Activated T-helper 17 cell treated with anti-CD3 and anti-CD28 coated beads, Interleukin-2, amount 50 U/mL, for 72 hours (primary cell): ENCODE results near the gene FMO4. TPM values are rescaled to one million over a fixed set of nuclear protein-coding genes. Genes with fewer than 3 reads are reported as not detected.
"Not testable (repeated sequence)": the region's sequence is repeated elsewhere in the genome, so short reads cannot be mapped to it uniquely, and the experiment has no call there.

Source experiments
- ATAC-seq: fragments of 150-1000 bp; cut with Tn5 transposase; replicated peaks from 2 replicates; pipeline ENCODE4 v1.10.0; 2021; ENCODE audit warnings: mild to moderate bottlenecking, moderate library complexity
- H3K27ac Mint-ChIP-seq: one replicate; pipeline ENCODE4 v1.8.0; 2022; ENCODE audit warnings: mixed read lengths
- H3K27me3 Mint-ChIP-seq: one replicate; pipeline ENCODE4 v1.8.0; 2022; ENCODE audit warnings: mixed read lengths
- H3K36me3 Mint-ChIP-seq: one replicate; pipeline ENCODE4 v1.8.0; 2022; ENCODE audit warnings: low read depth, mild to moderate bottlenecking, mixed read lengths
- H3K4me1 Mint-ChIP-seq: one replicate; pipeline ENCODE4 v1.8.0; 2022; ENCODE audit warnings: mixed read lengths
- H3K4me3 Mint-ChIP-seq: one replicate; pipeline ENCODE4 v1.8.0; 2022; ENCODE audit warnings: mild to moderate bottlenecking, mixed read lengths
- H3K9me3 Mint-ChIP-seq: one replicate; pipeline ENCODE4 v1.8.0; 2022; ENCODE audit warnings: mixed read lengths
- total RNA-seq, 2 donors: library from RNA; stranded (reverse); gene quantifications; one replicate each; pipeline ENCODE4 v1.2.3, GENCODE V29; 2022

FMO4 gene
- total RNA-seq, result 1 to 10 TPM; 2.0 to 2.7 TPM

- Mint-ChIP-seq H3K4me3 (peak within 1 kb of the TSS; percentile 80), H3K27ac (peak within 1 kb of the TSS; percentile 87), H3K9me3 (no peaks in the 10 kb centered on the region), H3K36me3 (no peaks in the 10 kb centered on the region), H3K27me3 (no peaks in the 10 kb centered on the region), H3K4me1 (peaks cover 4% of the 10 kb centered on the region)
- ATAC-seq, result peak; percentile 100
Observed at GRCh38 chr1:171313835-171314320, at the start of gene FMO4. TSS of gene FMO4 (plus strand) at chr1:171314183. CDS start at chr1:171319826, 5,643 bp downstream.

- H3K36me3 Mint-ChIP-seq, result no peaks in the 10 kb centered on the region
- ATAC-seq, result no peak
- H3K4me3 Mint-ChIP-seq, result no peak overlapping the region
- peaks cover 9% of the 10 kb centered on the region for H3K27me3 Mint-ChIP-seq
- H3K9me3 Mint-ChIP-seq, result no peaks in the 10 kb centered on the region
- no peak overlapping the region for H3K27ac Mint-ChIP-seq
- no peaks in the 10 kb centered on the region for H3K4me1 Mint-ChIP-seq
Observed at GRCh38 chr1:171265686-171266085, 48.3 kb upstream of the FMO4 start.

- Mint-ChIP-seq H3K4me3 (no peak overlapping the region), H3K27me3 (peaks cover 20% of the 10 kb centered on the region), H3K36me3 (no peaks in the 10 kb centered on the region), H3K4me1 (no peaks in the 10 kb centered on the region), H3K9me3 (peaks cover 3% of the 10 kb centered on the region), H3K27ac (no peak overlapping the region)
- ATAC-seq, result no peak
Observed at GRCh38 chr1:171266930-171267329, 47.1 kb upstream of the FMO4 start.

GRCh38 chr1:171267391-171267790 is 46.6 kb upstream of the FMO4 start:
- H3K36me3 Mint-ChIP-seq, result no peaks in the 10 kb centered on the region
- H3K9me3 Mint-ChIP-seq, result peaks cover 3% of the 10 kb centered on the region
- peaks cover 20% of the 10 kb centered on the region for H3K27me3 Mint-ChIP-seq
- H3K4me3 Mint-ChIP-seq, result no peak overlapping the region
- no peak for ATAC-seq
- no peak overlapping the region for H3K27ac Mint-ChIP-seq
- H3K4me1 Mint-ChIP-seq, result no peaks in the 10 kb centered on the region

- Mint-ChIP-seq H3K9me3 (peaks cover 3% of the 10 kb centered on the region), H3K36me3 (no peaks in the 10 kb centered on the region), H3K27ac (no peak overlapping the region), H3K4me1 (no peaks in the 10 kb centered on the region), H3K27me3 (peaks cover 29% of the 10 kb centered on the region), H3K4me3 (no peak overlapping the region)
- ATAC-seq, result no peak
Observed at GRCh38 chr1:171270806-171271205, 43.2 kb upstream of the FMO4 start.

GRCh38 chr1:171277534-171277933 is 36.4 kb upstream of the FMO4 start:
- no peak for ATAC-seq

GRCh38 chr1:171279234-171279633 is 34.7 kb upstream of the FMO4 start:
- no peak overlapping the region for H3K27ac Mint-ChIP-seq
- no peak overlapping the region for H3K4me3 Mint-ChIP-seq
- H3K9me3 Mint-ChIP-seq, result no peaks in the 10 kb centered on the region
- H3K36me3 Mint-ChIP-seq, result no peaks in the 10 kb centered on the region
- H3K27me3 Mint-ChIP-seq, result peaks cover 16% of the 10 kb centered on the region
- ATAC-seq, result no peak
- no peaks in the 10 kb centered on the region for H3K4me1 Mint-ChIP-seq

More at GRCh38 chr1:171277534-171277933, 36.4 kb upstream of the FMO4 start:
- no peaks in the 10 kb centered on the region for H3K4me1 Mint-ChIP-seq
- no peak overlapping the region for H3K4me3 Mint-ChIP-seq
- no peaks in the 10 kb centered on the region for H3K9me3 Mint-ChIP-seq
- no peak overlapping the region for H3K27ac Mint-ChIP-seq
- no peaks in the 10 kb centered on the region for H3K36me3 Mint-ChIP-seq
- peaks cover 19% of the 10 kb centered on the region for H3K27me3 Mint-ChIP-seq

GRCh38 chr1:171279678-171280077 is 34.3 kb upstream of the FMO4 start:
- Mint-ChIP-seq H3K9me3 (no peaks in the 10 kb centered on the region), H3K4me3 (no peak overlapping the region), H3K4me1 (no peaks in the 10 kb centered on the region), H3K27me3 (peaks cover 16% of the 10 kb centered on the region), H3K27ac (no peak overlapping the region), H3K36me3 (no peaks in the 10 kb centered on the region)
- no peak for ATAC-seq

GRCh38 chr1:171280599-171280998 is 33.4 kb upstream of the FMO4 start:
- H3K4me3 Mint-ChIP-seq, result no peak overlapping the region
- H3K36me3 Mint-ChIP-seq, result no peaks in the 10 kb centered on the region
- peaks cover 14% of the 10 kb centered on the region for H3K27me3 Mint-ChIP-seq
- ATAC-seq, result no peak
- no peaks in the 10 kb centered on the region for H3K4me1 Mint-ChIP-seq
- no peak overlapping the region for H3K27ac Mint-ChIP-seq
- H3K9me3 Mint-ChIP-seq, result no peaks in the 10 kb centered on the region

- Mint-ChIP-seq H3K36me3 (no peaks in the 10 kb centered on the region), H3K4me3 (no peak overlapping the region), H3K27ac (no peak overlapping the region), H3K9me3 (no peaks in the 10 kb centered on the region), H3K4me1 (no peaks in the 10 kb centered on the region), H3K27me3 (peaks cover 13% of the 10 kb centered on the region)
- peak; percentile 54 for ATAC-seq
Observed at GRCh38 chr1:171286032-171286705, 27.8 kb upstream of the FMO4 start.

- Mint-ChIP-seq H3K27ac (no peak overlapping the region), H3K4me1 (no peaks in the 10 kb centered on the region), H3K36me3 (no peaks in the 10 kb centered on the region), H3K9me3 (no peaks in the 10 kb centered on the region), H3K27me3 (peaks cover 21% of the 10 kb centered on the region), H3K4me3 (no peak overlapping the region)
- no peak for ATAC-seq
Observed at GRCh38 chr1:171290621-171291020, 23.4 kb upstream of the FMO4 start.

GRCh38 chr1:171292799-171293198 is 21.2 kb upstream of the FMO4 start:
- Mint-ChIP-seq H3K9me3 (no peaks in the 10 kb centered on the region), H3K36me3 (no peaks in the 10 kb centered on the region), H3K27ac (no peak overlapping the region), H3K4me1 (no peaks in the 10 kb centered on the region), H3K4me3 (no peak overlapping the region), H3K27me3 (peaks cover 22% of the 10 kb centered on the region)
- ATAC-seq, result no peak

GRCh38 chr1:171295383-171295782 is 18.6 kb upstream of the FMO4 start:
- ATAC-seq, H3K36me3 Mint-ChIP-seq: not testable (repeated sequence)

GRCh38 chr1:171295821-171296220 is 18.2 kb upstream of the FMO4 start:
- Mint-ChIP-seq H3K9me3 (peaks cover 7% of the 10 kb centered on the region), H3K27ac (no peak overlapping the region), H3K27me3 (peaks cover 25% of the 10 kb centered on the region), H3K4me1 (no peaks in the 10 kb centered on the region), H3K36me3 (no peaks in the 10 kb centered on the region), H3K4me3 (no peak overlapping the region)
- ATAC-seq, result no peak

More at GRCh38 chr1:171295383-171295782, 18.6 kb upstream of the FMO4 start:
- not testable (repeated sequence) for H3K27ac Mint-ChIP-seq, H3K4me1 Mint-ChIP-seq, H3K4me3 Mint-ChIP-seq, H3K9me3 Mint-ChIP-seq
- H3K27me3 Mint-ChIP-seq, result peaks cover 25% of the 10 kb centered on the region

GRCh38 chr1:171296897-171297296 is 17.1 kb upstream of the FMO4 start:
- Mint-ChIP-seq H3K36me3 (no peaks in the 10 kb centered on the region), H3K9me3 (peaks cover 18% of the 10 kb centered on the region)

More at GRCh38 chr1:171296897-171297296, 17.1 kb upstream of the FMO4 start:
- Mint-ChIP-seq H3K27ac (no peak overlapping the region), H3K4me3 (no peak overlapping the region), H3K27me3 (peaks cover 32% of the 10 kb centered on the region), H3K4me1 (no peaks in the 10 kb centered on the region)
- ATAC-seq, result no peak
